ENCODE results near the gene PERM1. TPM values are rescaled to one million over a fixed set of nuclear protein-coding genes. Genes with fewer than 3 reads are reported as not detected.

The PERM1 gene
- total and polyA plus RNA-seq, 9 of the 15 experiments (the other 6 are each of a cell fraction or from before 2014, with no cell fraction given), result not detected

GRCh38 chr1:1004780-1005697 lies 23.1 kb upstream of the PERM1 start (continued):
- no peak for TF ChIP-seq JUN (IDR thresholded peaks at IDR 0.05; ENCODE audit: borderline replicate concordance, low read depth, low read length)
- no peak for TF ChIP-seq JUN (CRISPR knock-in tag; IDR thresholded peaks at IDR 0.05; ENCODE audit: borderline replicate concordance)
- TF ChIP-seq USF1 (CRISPR knock-in tag; IDR thresholded peaks at IDR 0.05), result 0 out of 2 replicates have a peak, but pooled peaks have one; percentile 4
- TF ChIP-seq SMAD4 (CRISPR knock-in tag; conservative IDR thresholded peaks at IDR 0.05), result peak; percentile 97
- no peak for TF ChIP-seq MXD1 (CRISPR knock-in tag; IDR thresholded peaks at IDR 0.05; ENCODE audit: borderline replicate concordance, poor library complexity, severe bottlenecking)
- TF ChIP-seq ZNF75A (CRISPR knock-in tag; IDR thresholded peaks at IDR 0.05), result no peak
- peak; percentile 51; the same call in 1 of the 2 replicates for TF ChIP-seq TEAD2 (tag; IDR thresholded peaks at IDR 0.05)
- TF ChIP-seq ARID3B (CRISPR knock-in tag; IDR thresholded peaks at IDR 0.05; ENCODE audit: borderline replicate concordance), result no peak
- no peak for TF ChIP-seq ZNF140 (CRISPR knock-in tag; IDR thresholded peaks at IDR 0.05)
- TF ChIP-seq MBD1 (CRISPR knock-in tag; IDR thresholded peaks at IDR 0.05), result no peak
- no peak for TF ChIP-seq TAF15 (IDR thresholded peaks at IDR 0.05; ENCODE audit: low read depth, low read length)
- TF ChIP-seq ESRRA (IDR thresholded peaks at IDR 0.05; ENCODE audit: borderline replicate concordance, low read depth), result peak; percentile 84
- TF ChIP-seq FUS (optimal IDR thresholded peaks at IDR 0.05; ENCODE audit: low read depth, low read length), result no peak
- TF ChIP-seq IRF1 (CRISPR knock-in tag; IDR thresholded peaks at IDR 0.05; ENCODE audit: borderline replicate concordance), result no peak
- no peak for TF ChIP-seq BRF1 (IDR thresholded peaks at IDR 0.05; ENCODE audit: borderline replicate concordance, extremely low read depth, insufficient read length)
- TF ChIP-seq CREB3 (tag; conservative IDR thresholded peaks at IDR 0.05; ENCODE audit: low read depth), result 0 out of 2 replicates have a peak, but pooled peaks have one; percentile 60
- TF ChIP-seq ZNF280A (IDR thresholded peaks at IDR 0.05; ENCODE audit: low read depth, partially characterized antibody), result peak; percentile 10

Measured in K562 (cell line).